HepG2 (cell line): Measurements from ENCODE around the gene GTF3A. TPM values are rescaled to one million over a fixed set of nuclear protein-coding genes. Genes with fewer than 3 reads are reported as not detected.

ENCODE experiments used
- BRD4 ChIP-seq: sonication (generic); formaldehyde crosslinking; IDR thresholded peaks from 2 replicates; pipeline ENCODE4 v1.4.0; 2020; ENCODE audit warnings: missing genetic modification reagents
- HCFC1 ChIP-seq: fragments of 150-350 bp; IDR thresholded peaks from 2 replicates; pipeline ENCODE4 v1.6.1; 2014; ENCODE audit warnings: low read depth, low read length
- KLF12 ChIP-seq: sonication (generic); formaldehyde crosslinking; IDR thresholded peaks from 2 replicates; pipeline ENCODE4 v1.4.0; 2020; ENCODE audit warnings: missing genetic modification reagents, borderline replicate concordance
- NR1H2 ChIP-seq: sonication (generic); formaldehyde crosslinking; IDR thresholded peaks from 2 replicates; pipeline ENCODE4 v1.8.1; 2022; ENCODE audit warnings: low read depth, missing genetic modification reagents, borderline replicate concordance
- POLR2AphosphoS2 ChIP-seq: IDR thresholded peaks from 2 replicates; pipeline ENCODE4 v1.6.1; 2011; ENCODE audit warnings: low read depth, low read length, improper control_type of control experiment
- SMAD1 ChIP-seq: sonication (generic); formaldehyde crosslinking; IDR thresholded peaks from 2 replicates; pipeline ENCODE4 v1.4.0; 2020; ENCODE audit warnings: missing genetic modification reagents, low read depth, mild to moderate bottlenecking, borderline replicate concordance
- SYNCRIP ChIP-seq: fragments of 200-400 bp; formaldehyde crosslinking; IDR thresholded peaks from 2 replicates; pipeline ENCODE4 v1.6.1; 2018; ENCODE audit warnings: mild to moderate bottlenecking, low read depth, low read length; ENCODE audit not compliant: insufficient read depth
- ZNF136 ChIP-seq: sonication (generic); formaldehyde crosslinking; IDR thresholded peaks from 2 replicates; pipeline ENCODE4 v1.8.1; 2022; ENCODE audit warnings: low read depth, mild to moderate bottlenecking, moderate library complexity, missing genetic modification reagents
- ZNF260 ChIP-seq: sonication (generic); formaldehyde crosslinking; IDR thresholded peaks from 2 replicates; pipeline ENCODE4 v1.4.0; 2020; ENCODE audit warnings: missing genetic modification reagents, low read depth, mild to moderate bottlenecking, borderline replicate concordance
- ZNF3 ChIP-seq: IDR thresholded peaks from 2 replicates; pipeline ENCODE4 v1.7.0; 2017; ENCODE audit warnings: inconsistent platforms
- ZNF33A ChIP-seq: sonication (generic); formaldehyde crosslinking; IDR thresholded peaks from 2 replicates; pipeline ENCODE4 v1.5.1; 2020; ENCODE audit warnings: missing genetic modification reagents, mild to moderate bottlenecking, moderate library complexity, borderline replicate concordance
- ZNF552 ChIP-seq: sonication (generic); formaldehyde crosslinking; IDR thresholded peaks from 2 replicates; pipeline ENCODE4 v1.9.0; 2022; ENCODE audit warnings: missing genetic modification reagents, mild to moderate bottlenecking, borderline replicate concordance
- polyA plus RNA-seq, 8 experiments: library from polyadenylated mRNA; depleted of rRNA in 3 of 8; stranded (reverse) in 7 of 8; unstranded in 1 of 8; fragments of >200 nt; fragmentation: Illumina TruSeq in 4 of 8; extraction: Trizol in 4 of 8; gene quantifications; 2 replicates each; pipeline versions ENCODE4 v1.2.1 to v1.2.3, GENCODE V29; 2011 to 2016; ENCODE audit warnings: low read depth in 4 of 8, missing spikeins in 1 of 8, mixed read lengths in 1 of 8; ENCODE audit not compliant: insufficient read depth in 1 of 8
- total RNA-seq, 5 experiments: library from RNA; depleted of rRNA; stranded (reverse); fragments of >200 nt; fragmentation: Illumina TruSeq; extraction: Trizol; gene quantifications; 2 replicates each; pipeline ENCODE4 v1.2.3, GENCODE V29; 2016; ENCODE audit warnings: low read depth in 1 of 5
- TF ChIP-seq, protein P1 (sequence below): sonication (generic); formaldehyde crosslinking; IDR thresholded peaks from 2 replicates; pipeline ENCODE4 v1.4.0; 2020; ENCODE audit warnings: mild to moderate bottlenecking, missing genetic modification reagents
- TF ChIP-seq, protein P2 (sequence below): sonication (generic); formaldehyde crosslinking; IDR thresholded peaks from 2 replicates; pipeline ENCODE4 v1.8.1; 2023; ENCODE audit warnings: mild to moderate bottlenecking, moderate library complexity, missing genetic modification reagents
- TF ChIP-seq, protein P3 (sequence below): sonication (generic); formaldehyde crosslinking; IDR thresholded peaks from 2 replicates; pipeline ENCODE4 v1.4.0; 2020; ENCODE audit warnings: missing genetic modification reagents, low read depth, mild to moderate bottlenecking, borderline replicate concordance
- TF ChIP-seq, protein P4 (sequence below): IDR thresholded peaks from 2 replicates; pipeline ENCODE4 v1.6.1; 2016; ENCODE audit warnings: missing compliant biosample characterization, missing genetic modification reagents, borderline replicate concordance

The GTF3A gene
- total and polyA plus RNA-seq, 2 of the 13 experiments (the other 11 are each of a cell fraction or from before 2014, with no cell fraction given), result 42.1 to 176 TPM

DNA sequence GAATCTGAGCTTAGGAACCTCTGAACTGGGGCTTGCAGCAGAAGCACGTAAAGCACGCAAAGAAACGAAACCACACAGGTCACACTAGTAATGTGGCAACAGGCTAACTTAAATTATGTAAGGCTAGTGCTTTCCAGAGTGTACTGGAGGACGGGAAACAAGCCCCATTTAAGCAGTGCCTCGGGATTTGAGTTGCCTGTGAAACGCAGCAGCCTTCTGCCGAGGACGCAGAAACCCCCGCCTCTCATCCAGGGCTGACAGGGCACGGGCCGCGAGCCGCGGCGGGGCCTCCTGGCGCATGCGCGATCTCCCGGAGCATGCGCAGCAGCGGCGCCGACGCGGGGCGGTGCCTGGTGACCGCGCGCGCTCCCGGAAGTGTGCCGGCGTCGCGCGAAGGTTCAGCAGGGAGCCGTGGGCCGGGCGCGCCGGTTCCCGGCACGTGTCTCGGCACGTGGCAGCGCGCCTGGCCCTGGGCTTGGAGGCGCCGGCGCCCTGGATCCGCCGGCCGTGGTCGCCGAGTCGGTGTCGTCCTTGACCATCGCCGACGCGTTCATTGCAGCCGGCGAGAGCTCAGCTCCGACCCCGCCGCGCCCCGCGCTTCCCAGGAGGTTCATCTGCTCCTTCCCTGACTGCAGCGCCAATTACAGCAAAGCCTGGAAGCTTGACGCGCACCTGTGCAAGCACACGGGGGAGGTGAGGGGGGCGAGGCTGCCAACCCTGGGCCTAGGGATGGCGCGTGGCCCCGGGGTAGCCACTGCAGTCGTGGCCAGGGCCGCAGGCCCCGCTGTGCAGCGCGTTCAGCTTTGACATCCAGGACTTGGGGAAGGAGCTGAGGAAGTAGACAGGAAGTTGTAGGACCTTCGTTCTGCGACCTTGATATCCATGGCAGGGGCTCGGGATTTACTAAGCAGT lies at the start of gene GTF3A (continued):
- TF ChIP-seq, protein P1, sequence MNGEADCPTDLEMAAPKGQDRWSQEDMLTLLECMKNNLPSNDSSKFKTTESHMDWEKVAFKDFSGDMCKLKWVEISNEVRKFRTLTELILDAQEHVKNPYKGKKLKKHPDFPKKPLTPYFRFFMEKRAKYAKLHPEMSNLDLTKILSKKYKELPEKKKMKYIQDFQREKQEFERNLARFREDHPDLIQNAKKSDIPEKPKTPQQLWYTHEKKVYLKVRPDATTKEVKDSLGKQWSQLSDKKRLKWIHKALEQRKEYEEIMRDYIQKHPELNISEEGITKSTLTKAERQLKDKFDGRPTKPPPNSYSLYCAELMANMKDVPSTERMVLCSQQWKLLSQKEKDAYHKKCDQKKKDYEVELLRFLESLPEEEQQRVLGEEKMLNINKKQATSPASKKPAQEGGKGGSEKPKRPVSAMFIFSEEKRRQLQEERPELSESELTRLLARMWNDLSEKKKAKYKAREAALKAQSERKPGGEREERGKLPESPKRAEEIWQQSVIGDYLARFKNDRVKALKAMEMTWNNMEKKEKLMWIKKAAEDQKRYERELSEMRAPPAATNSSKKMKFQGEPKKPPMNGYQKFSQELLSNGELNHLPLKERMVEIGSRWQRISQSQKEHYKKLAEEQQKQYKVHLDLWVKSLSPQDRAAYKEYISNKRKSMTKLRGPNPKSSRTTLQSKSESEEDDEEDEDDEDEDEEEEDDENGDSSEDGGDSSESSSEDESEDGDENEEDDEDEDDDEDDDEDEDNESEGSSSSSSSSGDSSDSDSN, result 0 out of 2 replicates have a peak, but pooled peaks have one; percentile 42
- TF ChIP-seq ZNF33A (CRISPR knock-in tag) (no peak), KLF12 (peak; percentile 89), HCFC1 (no peak), ZNF136 (no peak), SMAD1 (CRISPR knock-in tag) (no peak), BRD4 (CRISPR knock-in tag) (peak; percentile 59; the same call in 1 of the 2 replicates), POLR2AphosphoS2 (no peak), ZNF552 (peak; percentile 82; the same call in 1 of the 2 replicates), ZNF260 (CRISPR knock-in tag) (no peak), SYNCRIP (no peak), NR1H2 (CRISPR knock-in tag) (peak; percentile 93; the same call in 1 of the 2 replicates), ZNF3 (CRISPR knock-in tag) (0 out of 2 replicates have a peak, but pooled peaks have one; percentile 31)
- TF ChIP-seq, protein P2, sequence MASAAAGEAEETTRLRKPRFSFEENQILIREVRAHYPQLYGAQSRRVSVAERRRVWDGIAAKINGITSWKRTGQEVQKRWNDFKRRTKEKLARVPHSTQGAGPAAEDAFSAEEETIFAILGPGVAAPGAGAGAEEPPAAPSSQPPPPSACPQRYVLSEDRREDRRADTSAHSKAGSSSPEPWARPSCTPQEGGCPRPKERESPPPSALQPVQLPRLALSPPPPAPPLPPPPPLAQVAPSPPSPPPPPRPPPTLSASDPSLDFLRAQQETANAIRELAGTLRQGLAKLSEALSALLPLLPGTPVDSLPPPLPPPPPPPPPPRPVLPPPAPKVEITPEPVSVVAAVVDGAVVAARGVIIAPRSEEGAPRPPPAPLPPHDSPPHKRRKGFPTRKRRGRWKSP (CRISPR knock-in tag), result peak; percentile 63; the same call in 1 of the 2 replicates
- TF ChIP-seq, protein P3, sequence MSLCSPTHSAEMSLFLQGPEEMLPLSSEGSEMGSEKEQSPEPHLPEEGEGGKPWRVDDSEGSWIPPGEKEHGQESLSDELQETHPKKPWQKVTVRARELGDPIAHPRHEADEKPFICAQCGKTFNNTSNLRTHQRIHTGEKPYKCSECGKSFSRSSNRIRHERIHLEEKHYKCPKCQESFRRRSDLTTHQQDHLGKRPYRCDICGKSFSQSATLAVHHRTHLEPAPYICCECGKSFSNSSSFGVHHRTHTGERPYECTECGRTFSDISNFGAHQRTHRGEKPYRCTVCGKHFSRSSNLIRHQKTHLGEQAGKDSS (CRISPR knock-in tag), result peak; percentile 41; the same call in 1 of the 2 replicates
- TF ChIP-seq, protein P4, sequence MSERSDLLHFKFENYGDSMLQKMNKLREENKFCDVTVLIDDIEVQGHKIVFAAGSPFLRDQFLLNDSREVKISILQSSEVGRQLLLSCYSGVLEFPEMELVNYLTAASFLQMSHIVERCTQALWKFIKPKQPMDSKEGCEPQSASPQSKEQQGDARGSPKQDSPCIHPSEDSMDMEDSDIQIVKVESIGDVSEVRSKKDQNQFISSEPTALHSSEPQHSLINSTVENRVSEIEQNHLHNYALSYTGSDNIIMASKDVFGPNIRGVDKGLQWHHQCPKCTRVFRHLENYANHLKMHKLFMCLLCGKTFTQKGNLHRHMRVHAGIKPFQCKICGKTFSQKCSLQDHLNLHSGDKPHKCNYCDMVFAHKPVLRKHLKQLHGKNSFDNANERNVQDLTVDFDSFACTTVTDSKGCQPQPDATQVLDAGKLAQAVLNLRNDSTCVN (CRISPR knock-in tag), result 0 out of 2 replicates have a peak, but pooled peaks have one; percentile 13
